CD14-positive monocyte (primary cell): Measurements from ENCODE around the gene CHAC2. TPM values are rescaled to one million over a fixed set of nuclear protein-coding genes. Genes with fewer than 3 reads are reported as not detected.

Source experiments
- DNase-seq, 3 donors: peaks; one replicate each; pipeline ENCODE4 v3.0.0-alpha.2; 2011 to 2022
- H2AFZ ChIP-seq: 2 replicates; pipeline ENCODE4 v1.6.0; 2012; ENCODE audit warnings: mild to moderate bottlenecking, low read depth, low read length, inconsistent platforms; ENCODE audit not compliant: insufficient read depth, poor library complexity, severe bottlenecking
- H3K27ac ChIP-seq, 2 donors: 1 replicate in 1 of 2; 2 replicates in 1 of 2; pipeline ENCODE4 v1.5.1; 2012 to 2013; ENCODE audit warnings: low read length in 2 of 2, control low read depth in 1 of 2, inconsistent platforms in 1 of 2, low read depth in 1 of 2, mild to moderate bottlenecking in 1 of 2
- H3K27me3 ChIP-seq, 2 donors: one replicate each; pipeline versions ENCODE4 v1.6.0 to v1.6.1; 2011 to 2013; ENCODE audit warnings: low read length in 2 of 2; ENCODE audit not compliant: control insufficient read depth in 2 of 2, insufficient read depth in 2 of 2
- H3K36me3 ChIP-seq, 2 donors: replicated peaks in 1 of 2; 1 replicate in 1 of 2; 2 replicates in 1 of 2; pipeline versions ENCODE4 v1.5.1 to v1.6.1; 2012 to 2013; ENCODE audit warnings: low read length in 2 of 2, control low read depth in 1 of 2, inconsistent platforms in 1 of 2, mild to moderate bottlenecking in 1 of 2; ENCODE audit not compliant: insufficient read depth in 2 of 2, control insufficient read depth in 1 of 2
- H3K4me1 ChIP-seq, 2 donors: 1 replicate in 1 of 2; 2 replicates in 1 of 2; pipeline versions ENCODE4 v1.5.1 to v1.6.1; 2012 to 2013; ENCODE audit warnings: low read length in 2 of 2, control low read depth in 1 of 2, inconsistent platforms in 1 of 2, mild to moderate bottlenecking in 1 of 2, moderate library complexity in 1 of 2; ENCODE audit not compliant: insufficient read depth in 2 of 2, control insufficient read depth in 1 of 2
- H3K4me2 ChIP-seq: replicated peaks from 2 replicates; pipeline ENCODE3; 2012; ENCODE audit warnings: low read length, moderate library complexity, mild to moderate bottlenecking; ENCODE audit not compliant: poor library complexity, severe bottlenecking; ENCODE audit errors: extremely low read depth
- H3K4me3 ChIP-seq, 3 experiments: fragments of 200-600 bp in 1 of 3; sonication (generic) in 1 of 3; replicated peaks in 1 of 3; 1 replicate in 2 of 3; 2 replicates in 1 of 3; pipeline ENCODE4 v1.5.1; 2011 to 2013; ENCODE audit warnings: low read length in 3 of 3, mild to moderate bottlenecking in 3 of 3, control low read depth in 2 of 3, low read depth in 2 of 3, inconsistent platforms in 1 of 3, moderate library complexity in 1 of 3
- H3K79me2 ChIP-seq: 2 replicates; pipeline ENCODE4 v1.6.0; 2012; ENCODE audit warnings: mild to moderate bottlenecking, control low read depth, inconsistent platforms, low read length, moderate library complexity; ENCODE audit not compliant: insufficient read depth
- H3K9ac ChIP-seq: 2 replicates; pipeline ENCODE4 v1.6.0; 2017; ENCODE audit warnings: low read length, mild to moderate bottlenecking; ENCODE audit not compliant: insufficient read depth, poor library complexity, severe bottlenecking
- H3K9me3 ChIP-seq, 2 donors: replicated peaks in 1 of 2; 1 replicate in 1 of 2; 2 replicates in 1 of 2; pipeline versions ENCODE4 v1.5.1 to v1.6.1; 2012 to 2013; ENCODE audit warnings: low read length in 2 of 2, control low read depth in 1 of 2; ENCODE audit not compliant: control insufficient read depth in 1 of 2, insufficient read depth in 1 of 2
- H4K20me1 ChIP-seq: 2 replicates; pipeline ENCODE4 v1.6.0; 2012; ENCODE audit warnings: mild to moderate bottlenecking, low read length, control low read depth, moderate library complexity; ENCODE audit not compliant: insufficient read depth
- H3K27ac Mint-ChIP-seq, 7 donors: one replicate each; pipeline ENCODE4 v1.8.0; 2020; ENCODE audit warnings: mild to moderate bottlenecking in 7 of 7, mixed read lengths in 7 of 7, moderate library complexity in 6 of 7, inconsistent platforms in 2 of 7
- H3K27me3 Mint-ChIP-seq, 3 donors: one replicate each; pipeline ENCODE4 v1.8.0; 2021 to 2022; ENCODE audit warnings: low read depth in 3 of 3, mild to moderate bottlenecking in 3 of 3, mixed read lengths in 3 of 3, moderate library complexity in 3 of 3, inconsistent platforms in 1 of 3
- H3K36me3 Mint-ChIP-seq, 2 donors: one replicate each; pipeline ENCODE4 v1.8.0; 2020; ENCODE audit warnings: mixed read lengths in 2 of 2, inconsistent platforms in 1 of 2, mild to moderate bottlenecking in 1 of 2
- H3K4me1 Mint-ChIP-seq: one replicate; pipeline ENCODE4 v1.8.0; 2020; ENCODE audit warnings: mild to moderate bottlenecking, mixed read lengths
- H3K4me3 Mint-ChIP-seq, 2 donors: one replicate each; pipeline ENCODE4 v1.8.0; 2020; ENCODE audit warnings: mild to moderate bottlenecking in 2 of 2, mixed read lengths in 2 of 2, moderate library complexity in 1 of 2
- H3K9me3 Mint-ChIP-seq, 7 donors: one replicate each; pipeline ENCODE4 v1.8.0; 2020 to 2022; ENCODE audit warnings: mixed read lengths in 7 of 7, mild to moderate bottlenecking in 6 of 7, moderate library complexity in 6 of 7, inconsistent platforms in 2 of 7
- CTCF ChIP-seq: fragments of 200-600 bp; IDR thresholded peaks from one replicate; pipeline ENCODE4 v1.8.0; 2022; ENCODE audit warnings: antibody characterized with exemption, mild to moderate bottlenecking
- WGBS: methylation state at CpG from one replicate; pipeline ENCODE4 v1.1.5; 2013; ENCODE audit warnings: missing lambda C conversion rate; ENCODE audit not compliant: insufficient coverage; 5-methylcytosine and 5-hydroxymethylcytosine counted together
- intact Hi-C, 2 donors: fragments of 100-400 bp; cut with micrococcal nuclease; formaldehyde crosslinking; loops; one replicate each; pipeline versions ENCODE4 v1.15.0 to v1.15.1; 2023
- polyA plus RNA-seq, 3 donors: library from polyadenylated mRNA; depleted of rRNA in 1 of 3; unstranded in 2 of 3; stranded (reverse) in 1 of 3; fragments of 300-500 nt in 2 of 3; fragments of >200 nt in 1 of 3; fragmentation: Illumina TruSeq in 2 of 3; gene quantifications; 1 replicate in 2 of 3; 2 replicates in 1 of 3; pipeline ENCODE4 v1.2.3, GENCODE V29; 2012 to 2021

Gene CHAC2
- polyA plus RNA-seq, 3 donors: 0.07 to 0.40 (median 0.20) TPM

- DNase-seq: no peak
- no peaks in the 10 kb centered on the region for H3K79me2 ChIP-seq
- H3K4me3 Mint-ChIP-seq: no peak overlapping the region
- no peak overlapping the region for H3K4me3 ChIP-seq
- peak overlapping the region in 1 of 7 donors; percentile 1 for H3K27ac Mint-ChIP-seq
- no peaks in the 10 kb centered on the region for H4K20me1 ChIP-seq
- no peaks in the 10 kb centered on the region for H3K27me3 Mint-ChIP-seq
- H3K36me3 ChIP-seq: peaks cover 64 to 96% of the 10 kb centered on the region in 2 donors
- H2AFZ ChIP-seq: no peak overlapping the region
- peak overlapping the region in 1 of 2 donors; percentile 39 for H3K27ac ChIP-seq
- 83% methylated on average over 7 of the region's 7 CpGs for WGBS
- no peak overlapping the region for H3K4me2 ChIP-seq
- no peaks in the 10 kb centered on the region for H3K27me3 ChIP-seq
- no peaks in the 10 kb centered on the region for H3K4me1 Mint-ChIP-seq
- TF ChIP-seq CTCF: no peak
- peaks cover 66 to 77% of the 10 kb centered on the region in 2 donors for H3K36me3 Mint-ChIP-seq
- H3K4me1 ChIP-seq: no peaks in the 10 kb centered on the region
- H3K9ac ChIP-seq: no peak overlapping the region
- no peaks in the 10 kb centered on the region for H3K9me3 Mint-ChIP-seq
- H3K9me3 ChIP-seq: no peaks in the 10 kb centered on the region
- intact Hi-C loops: no loop called here
Measured at GRCh38 chr2:53802617-53803151, 35.1 kb downstream of the CHAC2 start.

GRCh38 chr2:53811601-53812000, 44.0 kb downstream of the CHAC2 start:
- Histone ChIP-seq H4K20me1 (no peaks in the 10 kb centered on the region), H3K4me1 (no peaks in the 10 kb centered on the region), H3K79me2 (no peaks in the 10 kb centered on the region), H3K4me3 (no peak overlapping the region), H3K36me3 (peaks cover 91 to 96% of the 10 kb centered on the region in 2 donors), H3K27me3 (no peaks in the 10 kb centered on the region), H3K4me2 (no peak overlapping the region), H3K9me3 (no peaks in the 10 kb centered on the region), H3K27ac (no peak overlapping the region), H2AFZ (no peak overlapping the region), H3K9ac (no peak overlapping the region)
- no peak for DNase-seq
- H3K27ac Mint-ChIP-seq: peak overlapping the region in 1 of 7 donors; percentile 4
- no peaks in the 10 kb centered on the region for H3K9me3 Mint-ChIP-seq
- H3K27me3 Mint-ChIP-seq: peaks cover 0 to 2% (median 2%) of the 10 kb centered on the region in 3 donors
- H3K36me3 Mint-ChIP-seq: peaks cover 75 to 84% of the 10 kb centered on the region in 2 donors
- H3K4me3 Mint-ChIP-seq: no peak overlapping the region
- WGBS: no CpG with 5 or more reads among the region's 3 CpGs
- no peaks in the 10 kb centered on the region for H3K4me1 Mint-ChIP-seq
- TF ChIP-seq CTCF: no peak
- intact Hi-C loops: no loop called here
